GM21529 (cell line): ENCODE data around the gene TMEM129.
"Not testable (repeated sequence)": the region's sequence is repeated elsewhere in the genome, so short reads cannot be mapped to it uniquely, and the experiment has no call there.

Source experiments
- ATAC-seq: cut with Tn5 transposase; IDR thresholded peaks from one replicate; pipeline ENCODE4 v1.9.1; 2021; ENCODE audit not compliant: unreplicated experiment

TMEM129 gene

DNA sequence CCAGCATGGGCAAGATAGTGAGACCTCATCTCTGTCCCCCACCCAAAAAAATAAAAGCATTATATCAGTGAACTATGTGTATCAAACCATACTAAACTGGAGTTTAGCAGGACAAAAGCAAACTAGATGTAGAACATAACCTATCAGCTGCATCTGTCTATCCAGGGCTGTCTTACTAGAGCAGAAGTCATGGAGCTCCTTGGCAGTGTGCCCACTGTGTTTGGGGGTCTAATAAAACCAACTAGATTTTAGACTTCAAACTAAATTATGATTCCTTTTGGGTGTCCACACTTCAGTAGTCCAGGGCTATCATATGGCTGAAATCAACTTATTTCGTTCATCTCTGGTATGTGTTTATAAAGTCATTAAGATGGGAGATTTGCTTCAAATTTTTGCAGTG lies 17.3 kb downstream of the TMEM129 start:
- ATAC-seq = no peak

DNA sequence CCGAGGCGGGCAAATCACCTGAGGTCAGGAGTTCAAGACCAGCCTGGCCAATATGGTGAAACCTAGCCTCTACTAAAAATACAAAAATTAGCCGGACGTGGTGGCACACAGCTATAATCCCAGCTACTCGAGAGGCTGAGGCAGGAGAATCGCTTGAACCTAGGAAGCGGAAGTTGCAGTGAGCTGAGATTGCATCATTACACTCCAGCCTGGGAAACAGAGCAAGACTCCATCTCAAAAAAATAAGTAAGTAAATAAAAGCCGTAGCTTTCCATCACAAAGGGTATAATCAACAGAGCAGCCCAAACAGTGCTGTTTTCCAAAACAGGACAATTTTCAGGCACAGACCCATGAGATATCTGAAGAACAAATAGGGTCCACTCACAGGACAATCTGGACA lies 19.5 kb downstream of the TMEM129 start:
- not testable (repeated sequence) for ATAC-seq

DNA sequence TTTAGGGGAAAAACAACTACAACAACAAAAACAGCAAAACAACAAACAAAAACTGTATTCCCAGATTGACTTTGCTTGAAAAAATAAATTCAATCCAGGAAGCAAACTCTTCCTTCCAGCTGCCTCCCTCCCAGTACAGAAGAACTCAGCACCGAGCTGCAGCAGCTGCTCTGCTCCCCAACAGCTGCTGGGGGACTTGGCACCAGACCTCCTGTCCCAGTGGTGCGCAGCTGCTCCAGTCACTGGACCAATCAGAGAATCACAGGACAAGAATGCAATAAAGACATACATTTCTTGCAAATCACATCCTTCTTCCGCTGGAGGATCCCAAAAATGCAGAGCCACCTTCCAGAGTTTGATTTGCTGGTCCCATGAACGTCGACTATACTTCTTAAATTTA lies 25.2 kb downstream of the TMEM129 start:
- no peak for ATAC-seq

DNA sequence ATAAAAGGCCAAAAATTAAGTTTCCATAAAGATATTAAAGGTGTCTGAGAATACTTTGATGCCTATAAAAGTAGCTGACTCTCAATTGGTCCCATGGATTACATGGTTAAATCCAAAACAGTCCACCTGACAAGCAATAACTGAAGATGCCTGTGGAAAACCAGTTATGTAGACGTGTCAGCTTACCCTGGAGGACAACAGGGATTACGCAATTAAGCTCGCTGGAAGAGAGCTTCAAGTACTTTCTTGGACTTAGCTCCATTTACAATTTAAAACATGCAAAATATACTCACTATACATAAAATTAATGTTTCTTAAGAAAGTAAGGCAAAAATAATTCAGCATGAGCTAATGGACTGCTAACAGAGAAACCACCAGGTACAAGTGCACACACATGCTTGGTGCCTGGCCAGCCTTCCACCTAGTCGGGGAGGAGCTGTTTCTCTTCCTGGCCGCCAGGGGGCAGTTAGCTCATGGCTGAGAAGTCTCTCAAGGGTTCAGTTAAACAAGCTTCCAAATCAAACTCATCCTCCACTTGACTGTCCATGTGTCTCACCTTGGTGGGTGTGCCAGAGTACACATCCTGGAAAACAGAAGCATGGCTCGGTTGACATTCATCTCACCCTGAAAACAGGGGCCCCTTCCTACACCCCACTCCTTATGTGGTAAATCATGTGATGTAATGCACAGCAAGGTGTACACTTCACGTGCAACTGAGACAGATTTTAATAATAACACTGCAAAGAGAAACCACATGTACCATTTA lies 27.8 kb downstream of the TMEM129 start:
- peak; percentile 85 for ATAC-seq

DNA sequence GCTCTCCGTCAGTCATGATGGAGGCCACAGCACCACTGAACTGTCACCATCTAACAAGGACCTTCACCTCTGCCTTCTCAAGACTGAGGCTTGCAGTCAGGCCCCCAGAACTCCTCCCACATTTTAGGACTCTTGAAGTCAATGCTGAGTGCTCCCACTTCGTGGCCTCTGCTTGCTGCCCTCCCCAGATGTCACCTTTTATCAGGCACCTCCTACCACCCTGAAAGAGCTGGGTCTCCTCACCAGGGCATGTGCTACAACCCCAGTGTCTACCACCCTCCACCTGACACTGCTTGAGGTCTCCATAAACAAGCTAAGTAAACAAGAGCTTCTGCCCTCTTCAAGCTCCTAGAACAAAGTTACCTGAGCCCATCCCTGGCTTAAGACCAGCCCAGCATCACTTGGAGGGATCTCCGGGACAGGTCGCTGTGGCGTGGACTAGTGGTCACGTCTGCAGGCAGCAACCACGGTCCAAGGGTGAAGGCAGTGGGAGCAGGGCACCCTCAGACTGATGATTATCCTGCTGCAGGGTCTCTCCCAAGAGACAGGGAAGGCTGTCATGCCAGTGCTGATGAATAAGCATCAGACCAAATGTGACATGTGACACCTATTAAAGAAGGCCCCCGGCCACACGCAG lies 29.3 kb downstream of the TMEM129 start:
- no peak for ATAC-seq

DNA sequence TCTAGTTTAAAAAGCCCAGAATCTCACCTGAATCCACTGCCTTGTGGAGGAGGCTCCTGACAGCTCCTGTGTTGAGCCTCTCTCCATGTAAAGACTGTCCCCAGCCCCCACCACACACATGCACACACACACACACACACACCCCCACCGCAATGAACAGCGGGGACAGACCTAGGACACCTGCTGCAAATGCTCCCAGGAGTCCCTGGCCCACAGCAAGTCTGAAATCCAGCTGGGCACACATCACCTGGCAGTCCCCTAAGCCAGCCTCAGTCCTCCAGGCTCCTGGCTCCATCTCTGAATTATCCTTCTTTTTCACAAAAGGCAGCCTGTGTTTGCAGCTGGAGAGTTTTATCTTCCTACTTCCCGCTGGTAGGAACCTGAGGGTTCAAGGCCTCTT lies 30.4 kb downstream of the TMEM129 start:
- no peak for ATAC-seq

DNA sequence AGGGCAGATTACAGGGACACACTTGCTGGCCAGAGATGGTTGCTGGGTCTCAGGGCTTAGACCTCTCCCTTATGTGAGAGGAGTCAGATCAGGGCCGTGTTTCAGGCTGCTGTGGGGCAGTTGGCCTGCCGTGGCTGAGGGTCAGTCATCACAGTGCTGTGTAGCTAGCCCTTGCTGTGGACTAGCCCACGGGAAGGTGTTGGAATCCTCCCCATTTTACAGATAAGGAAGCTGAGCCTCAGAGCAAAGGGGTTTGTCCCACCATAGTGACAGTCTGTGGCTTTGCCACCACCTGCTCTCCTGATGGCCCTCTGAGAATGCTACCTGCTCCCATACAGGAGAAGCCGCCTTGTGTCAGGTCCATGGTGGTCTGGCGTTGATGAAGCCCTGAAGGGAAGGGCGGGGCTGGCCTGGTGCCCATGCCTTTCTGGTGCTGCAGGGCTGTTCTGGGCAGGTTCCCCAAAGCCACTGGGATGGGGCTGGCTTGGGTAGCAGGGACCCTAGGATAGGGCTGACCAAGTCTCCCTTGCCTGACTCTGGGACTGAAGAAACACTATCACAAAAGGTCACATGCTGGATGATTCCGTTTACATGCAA lies 34.6 kb downstream of the TMEM129 start:
- no peak for ATAC-seq

DNA sequence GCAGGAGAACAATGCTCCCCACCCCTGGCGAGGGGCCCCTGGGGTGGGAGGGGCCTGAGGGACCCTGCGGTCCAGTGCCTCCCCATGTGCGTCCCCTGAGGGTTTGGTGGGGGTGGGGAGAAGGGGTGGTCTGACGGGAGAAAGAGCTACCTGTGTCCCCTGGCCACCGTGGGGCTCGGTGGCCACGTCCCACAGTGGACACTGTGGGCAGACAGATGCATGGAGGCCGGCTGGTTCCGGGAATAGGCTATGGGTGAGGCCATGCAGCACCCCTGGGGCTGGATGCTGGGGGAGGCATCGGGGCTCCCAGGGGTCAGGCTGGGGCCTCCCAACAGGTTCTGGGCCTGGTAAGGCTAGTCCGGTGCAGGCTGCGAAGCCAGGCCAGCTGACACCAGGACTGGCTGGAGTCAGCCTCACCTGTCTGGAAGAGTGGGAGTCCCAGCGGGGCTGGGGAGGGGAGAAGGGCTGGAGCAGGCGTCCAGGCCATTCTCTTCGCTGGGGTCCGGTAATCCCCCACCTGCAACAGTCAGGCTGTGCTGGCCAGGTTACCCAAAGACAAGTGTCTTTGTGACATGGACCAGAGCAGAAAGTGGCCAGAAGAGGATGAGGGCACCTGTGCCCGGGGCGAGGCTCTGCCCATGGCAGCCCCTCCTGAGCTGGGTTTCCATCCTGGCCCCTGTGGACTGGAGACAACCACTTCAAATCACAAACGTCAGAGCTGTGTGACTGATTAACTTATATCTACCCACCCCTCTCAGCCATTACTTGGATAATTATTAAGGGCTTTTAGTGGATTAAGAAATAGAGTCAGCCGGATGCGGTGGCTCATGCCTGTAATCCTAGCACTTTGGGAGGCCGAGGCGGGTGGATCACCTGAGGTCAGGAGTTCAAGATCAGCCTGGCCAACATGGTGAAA lies 35.6 kb downstream of the TMEM129 start:
- ATAC-seq = no peak

DNA sequence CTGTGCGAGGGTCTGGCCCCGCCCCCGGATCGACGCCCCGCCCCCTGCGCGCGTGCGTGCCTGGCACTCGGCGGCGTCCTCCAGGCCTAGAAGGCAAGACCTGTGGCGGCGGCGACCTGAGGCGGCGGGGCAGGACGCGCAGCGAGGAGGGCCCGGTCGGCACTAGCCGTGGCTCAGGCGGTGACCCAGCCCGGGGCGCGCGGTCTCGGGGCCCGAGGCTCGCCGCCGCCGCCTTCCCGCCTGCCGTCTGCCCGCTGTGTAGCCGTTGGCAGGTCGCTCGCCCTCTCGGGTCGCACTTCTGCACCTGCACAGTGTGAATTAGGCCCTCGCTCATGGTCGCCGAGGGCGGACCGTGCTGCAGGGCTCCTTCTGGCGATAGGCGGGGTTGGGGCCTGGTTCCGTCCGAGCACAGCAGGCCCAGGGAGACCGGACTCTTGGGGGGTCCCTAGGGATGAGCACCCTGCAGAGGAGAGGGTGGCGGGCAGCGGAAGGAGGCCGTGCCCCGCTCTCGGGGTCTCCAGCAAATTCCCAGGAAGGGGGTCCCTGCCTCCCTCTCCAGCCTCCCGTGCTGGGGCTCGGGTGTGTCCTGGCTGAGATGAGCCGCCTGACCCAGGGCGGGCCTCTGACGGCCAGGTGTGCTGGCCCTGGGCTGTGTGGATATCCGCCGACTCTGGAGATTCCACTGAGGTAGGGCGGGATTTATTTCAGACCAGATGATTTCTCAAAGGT lies 36.5 kb downstream of the TMEM129 start:
- ATAC-seq = peak; percentile 1

DNA sequence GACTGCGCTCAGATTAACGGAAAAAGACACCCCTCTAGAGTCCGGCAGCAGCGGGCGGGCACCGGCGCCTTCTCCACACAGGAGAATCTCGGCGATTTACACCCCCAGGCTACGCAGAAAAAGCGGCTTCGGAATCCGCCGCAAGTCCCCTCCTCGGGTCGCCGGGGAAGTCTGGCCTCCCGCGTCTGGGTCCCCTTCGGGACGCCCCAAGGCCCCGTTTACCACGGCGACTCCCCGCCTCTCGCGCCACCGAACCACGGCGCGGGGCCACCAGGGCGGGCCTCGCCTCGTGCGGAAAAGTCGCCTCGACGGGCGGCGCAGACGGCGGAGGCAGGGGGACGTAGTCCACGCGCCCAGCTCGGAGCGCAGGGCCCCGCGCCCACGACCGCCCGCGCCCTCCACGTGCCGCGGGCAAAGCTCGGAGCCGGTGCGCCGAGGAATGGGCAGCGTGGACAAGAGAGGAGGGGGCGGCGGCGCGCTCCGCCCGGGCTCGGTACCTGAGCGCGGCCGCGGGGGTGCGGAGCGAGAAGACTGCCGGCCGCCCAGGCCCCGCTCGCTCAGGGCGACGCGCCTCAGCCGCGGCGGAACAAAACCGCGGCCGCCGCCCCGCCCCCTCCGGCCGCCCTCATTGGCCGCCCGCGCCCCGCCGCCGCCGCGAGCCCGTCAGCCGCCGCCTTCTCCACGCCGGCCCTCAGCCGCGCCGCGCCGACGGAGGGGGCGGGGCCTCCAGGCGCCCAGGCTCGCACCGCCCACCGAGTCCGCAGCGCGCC lies 37.2 kb downstream of the TMEM129 start, which contains the start of gene FAM53A:
FAM53A (minus strand) TSS at position 578 of the 770 bp plus-strand sequence. CDS start 15,572 bp downstream, outside the sequence.
- ATAC-seq = peak; percentile 85

DNA sequence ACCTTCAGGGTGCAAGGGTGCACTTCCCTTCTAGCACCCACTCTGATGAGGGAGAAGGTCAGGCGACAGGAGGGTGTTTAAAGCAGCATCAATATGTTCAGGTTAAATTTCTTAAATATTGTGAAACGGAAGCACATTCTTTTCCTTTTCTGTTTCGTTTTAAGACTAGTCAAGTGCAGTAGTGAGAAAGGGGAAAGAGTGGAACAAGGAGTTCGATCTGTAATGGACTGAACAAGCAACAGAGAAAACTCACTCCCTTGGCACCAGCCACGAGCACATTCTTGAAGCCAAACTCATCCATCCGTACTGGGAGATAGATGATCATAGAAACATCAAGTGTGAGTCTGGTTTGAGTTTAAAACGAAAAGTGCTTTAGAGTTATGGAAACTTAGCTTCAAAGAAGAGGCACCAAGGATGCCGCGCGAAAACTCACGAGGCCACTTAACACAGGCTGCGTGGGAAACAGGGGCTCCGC lies 37.8 kb downstream of the TMEM129 start:
- ATAC-seq = no peak

DNA sequence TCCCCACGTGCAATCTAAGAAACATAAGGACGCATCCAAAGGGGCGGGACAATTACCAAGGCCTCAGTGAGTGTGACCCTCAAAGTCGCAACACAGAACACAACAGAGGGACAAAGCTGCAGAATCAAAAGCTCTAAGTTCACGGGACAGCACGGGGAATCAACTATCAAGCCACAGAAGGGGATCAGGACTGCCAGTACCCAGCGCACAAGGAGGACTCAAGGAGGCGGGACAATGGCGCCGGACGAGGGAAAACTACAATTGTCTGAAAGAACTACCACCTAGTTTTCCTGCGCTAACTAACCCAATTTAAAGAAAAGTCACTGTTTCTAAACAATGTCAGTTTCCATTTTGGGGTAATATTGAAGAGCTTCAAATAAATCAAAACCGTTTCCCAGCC lies 38.3 kb downstream of the TMEM129 start:
- ATAC-seq = no peak

DNA sequence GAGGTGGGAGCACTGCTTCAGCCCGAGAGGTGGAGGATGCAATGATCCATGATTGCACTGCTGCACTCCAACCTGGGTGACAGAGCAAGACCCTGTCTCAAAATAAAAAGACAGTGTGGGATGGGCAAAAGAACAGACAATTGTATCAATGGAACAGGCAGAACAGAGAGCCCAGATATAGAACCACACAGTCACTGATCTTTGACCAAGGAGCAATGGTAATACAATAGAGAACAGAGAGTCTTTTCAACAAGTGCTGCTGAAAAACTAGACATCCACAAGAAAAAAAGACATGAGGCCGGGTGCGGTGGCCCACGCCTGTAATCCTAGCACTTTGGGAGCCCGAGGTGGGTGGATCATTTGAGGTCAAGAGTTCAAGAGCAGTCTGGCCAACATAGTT lies 42.9 kb downstream of the TMEM129 start:
- no peak for ATAC-seq

DNA sequence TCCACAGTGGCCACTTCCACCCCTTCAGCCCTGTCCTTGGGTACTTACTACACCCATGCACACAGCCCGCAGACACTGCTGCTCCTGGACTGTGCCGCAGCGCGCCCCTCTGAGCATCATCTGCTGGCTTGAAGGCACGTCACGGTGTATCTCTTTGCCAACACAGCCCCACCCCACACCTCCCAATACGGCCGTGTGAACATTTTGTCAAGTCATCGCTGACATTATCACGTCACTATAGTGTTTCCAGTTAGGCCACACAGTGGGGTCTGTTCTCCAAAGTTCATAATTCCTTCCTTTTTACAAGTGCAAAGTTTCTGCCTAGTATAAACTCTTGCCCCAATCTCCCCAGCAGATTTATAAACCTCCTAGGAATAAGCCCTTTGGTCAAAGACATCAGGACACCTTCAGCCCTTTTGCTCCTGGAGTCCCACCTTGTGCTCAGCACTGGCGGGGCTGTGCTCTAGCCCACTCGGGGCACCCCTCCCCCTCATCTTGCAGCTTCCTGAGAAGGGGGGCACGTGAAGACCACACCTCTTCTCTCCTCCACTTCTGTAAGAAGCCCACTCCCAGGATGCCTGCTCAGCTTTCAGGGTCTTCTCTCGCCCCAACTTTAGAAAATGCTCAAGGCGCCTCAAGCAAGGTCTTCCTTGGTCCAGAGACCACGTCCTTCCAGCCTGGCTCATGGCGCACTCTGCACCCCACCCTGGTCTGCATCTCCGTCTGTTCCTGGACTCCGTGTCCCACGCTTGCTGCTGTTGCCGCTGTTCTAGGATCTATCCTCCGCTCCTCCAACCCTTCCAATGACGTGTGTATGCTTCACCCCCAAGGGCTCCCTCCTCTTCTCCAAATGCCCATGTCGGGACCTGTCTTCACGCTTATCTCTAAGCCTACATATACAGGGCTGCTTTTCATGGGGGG lies 44.3 kb downstream of the TMEM129 start:
- no peak for ATAC-seq

DNA sequence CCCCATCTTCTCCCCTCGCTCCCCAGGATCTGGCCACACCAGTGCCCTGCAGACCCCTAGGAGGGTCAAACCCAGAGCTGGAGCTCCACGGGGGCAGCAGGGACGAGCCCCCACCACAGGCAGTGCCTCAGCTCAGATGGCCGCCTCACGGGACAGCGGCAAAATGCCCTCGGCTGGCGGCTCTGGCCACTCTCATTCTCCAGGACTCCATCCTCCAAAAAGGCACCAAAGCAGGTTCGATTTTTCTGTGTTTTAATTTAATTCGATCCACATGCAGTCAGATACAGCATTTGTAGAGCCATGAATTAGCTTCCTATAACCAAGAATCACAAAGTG lies 45.4 kb downstream of the TMEM129 start:
- ATAC-seq = no peak

DNA sequence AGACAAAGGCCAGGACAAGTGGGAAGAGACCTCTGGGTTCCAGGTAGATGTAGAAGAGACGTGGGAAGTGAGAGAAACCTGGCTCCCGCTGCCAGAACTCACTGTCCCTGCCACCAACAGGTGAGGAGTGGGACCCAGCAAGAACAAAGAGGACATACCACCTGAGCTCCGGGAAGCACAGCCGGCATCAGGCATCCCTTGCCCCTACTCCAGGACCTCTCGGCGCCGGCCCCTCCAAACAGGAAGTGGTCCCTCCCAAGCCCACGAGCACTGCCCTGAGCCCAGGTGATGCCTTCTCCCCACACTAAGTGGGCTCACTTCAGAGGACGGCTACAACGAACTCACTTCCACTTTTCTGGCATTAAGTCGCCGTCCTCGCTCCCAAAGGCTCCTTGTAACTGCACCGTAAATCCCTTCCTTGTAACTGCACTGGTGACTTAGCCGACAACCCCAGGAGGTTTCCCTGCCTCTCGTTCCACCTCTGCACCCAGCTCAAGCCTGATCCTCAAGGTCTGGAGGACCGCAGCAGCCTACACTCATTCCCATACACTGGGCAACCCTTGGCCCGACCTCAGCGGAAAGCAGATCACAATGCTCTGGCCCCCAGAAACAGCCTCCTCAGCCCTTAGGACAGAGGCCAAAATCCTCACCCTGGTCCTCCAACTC lies 45.9 kb downstream of the TMEM129 start:
- no peak for ATAC-seq

DNA sequence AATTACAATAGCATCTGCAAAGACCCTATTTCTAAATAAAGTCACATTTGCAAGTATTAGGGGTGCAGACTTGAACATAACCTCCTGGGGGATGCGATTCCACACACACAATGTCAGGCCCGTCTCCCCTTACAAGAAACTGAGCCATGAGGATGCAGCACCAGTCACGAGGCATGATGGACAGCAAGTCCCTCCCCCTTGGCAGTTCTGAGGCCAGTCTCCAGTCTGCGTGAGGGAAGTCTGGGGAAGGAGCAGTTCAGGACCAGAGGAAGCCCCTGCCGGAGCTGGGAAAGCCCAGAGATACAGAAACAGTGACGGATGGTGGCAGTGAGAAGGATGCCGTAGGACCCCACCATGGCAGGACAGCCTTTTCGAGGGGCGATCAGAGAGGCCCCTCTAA lies 46.4 kb downstream of the TMEM129 start:
- no peak for ATAC-seq

DNA sequence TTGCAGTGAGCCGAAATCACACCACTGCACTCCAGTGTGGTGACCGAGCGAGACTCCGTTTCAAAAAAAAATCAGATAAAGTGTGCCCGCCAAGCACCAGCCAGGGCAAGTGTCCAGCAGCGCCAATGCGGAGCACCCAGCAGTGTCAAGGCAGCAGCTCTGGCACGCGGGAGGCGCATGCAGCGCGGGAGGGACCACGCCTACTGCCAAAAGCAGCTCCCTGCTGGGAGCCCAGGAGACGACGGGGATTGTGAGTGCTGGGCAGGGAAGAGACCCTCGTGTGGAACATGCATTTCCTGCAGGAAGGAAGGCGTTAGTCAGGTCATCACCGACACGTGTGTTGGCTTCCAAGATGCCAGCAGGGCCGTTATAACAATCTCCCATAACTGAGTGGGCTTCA lies 47.5 kb downstream of the TMEM129 start:
- ATAC-seq = no peak
